Measurements from ENCODE around the gene FNDC8. TPM values are rescaled to one million over a fixed set of nuclear protein-coding genes. Genes with fewer than 3 reads are reported as not detected.
"Not testable (repeated sequence)": the region's sequence is repeated elsewhere in the genome, so short reads cannot be mapped to it uniquely, and the experiment has no call there.

FNDC8 gene
- total RNA-seq, 1 experiment from 2014 or later: not detected

- no peak for DNase-seq
- Mint-ChIP-seq H3K36me3 (ENCODE audit: insufficient read depth, unreplicated experiment) (no peaks in the 10 kb centered on the region), H3K4me3 (ENCODE audit: low read depth, unreplicated experiment) (no peak overlapping the region), H3K27me3 (ENCODE audit: unreplicated experiment) (peaks cover 29% of the 10 kb centered on the region), H3K4me1 (ENCODE audit: low read depth, unreplicated experiment) (no peaks in the 10 kb centered on the region), H3K9me3 (ENCODE audit: low read depth, unreplicated experiment) (no peaks in the 10 kb centered on the region), H3K27ac (ENCODE audit: unreplicated experiment) (no peak overlapping the region)
- no TSS peak for BruUV-seq (replicated peaks)
- intact Hi-C loops (cut with micrococcal nuclease; ENCODE audit: unreplicated experiment): loop anchor here (5.0 to 10.0 kb wide), 2 partner anchors 140 to 572 kb away; no protein-coding TSS in a partner anchor
- CTCF ChIA-PET: interaction anchor here (0.6 to 0.9 kb wide), 3 partner anchors 9 to 700 kb away, joined by 3 to 9 read pairs (median 4); no protein-coding TSS in a partner anchor
- TF ChIP-seq CTCF (IDR thresholded peaks at IDR 0.05; ENCODE audit: unreplicated experiment): no peak
Measured at GRCh38 chr17:35174835-35175334, 53.5 kb downstream of the FNDC8 start.

GRCh38 chr17:35175638-35176415 lies 54.4 kb downstream of the FNDC8 start:
- intact Hi-C loops (cut with micrococcal nuclease; ENCODE audit: unreplicated experiment): loop anchor here (10.0 kb wide), 1 partner anchor 139 kb away; no protein-coding TSS in a partner anchor
- Mint-ChIP-seq H3K4me3 (ENCODE audit: low read depth, unreplicated experiment) (no peak overlapping the region), H3K36me3 (ENCODE audit: insufficient read depth, unreplicated experiment) (no peaks in the 10 kb centered on the region), H3K9me3 (ENCODE audit: low read depth, unreplicated experiment) (no peaks in the 10 kb centered on the region), H3K4me1 (ENCODE audit: low read depth, unreplicated experiment) (no peaks in the 10 kb centered on the region), H3K27ac (ENCODE audit: unreplicated experiment) (no peak overlapping the region), H3K27me3 (ENCODE audit: unreplicated experiment) (peaks cover 25% of the 10 kb centered on the region)
- CTCF ChIA-PET: no interaction called here
- DNase-seq: no peak
- no TSS peak for BruUV-seq (replicated peaks)
- TF ChIP-seq CTCF (IDR thresholded peaks at IDR 0.05; ENCODE audit: unreplicated experiment): no peak

GRCh38 chr17:35176897-35177296 lies 55.5 kb downstream of the FNDC8 start:
- no TSS peak for BruUV-seq (replicated peaks)
- Mint-ChIP-seq H3K27me3 (ENCODE audit: unreplicated experiment) (peaks cover 28% of the 10 kb centered on the region), H3K27ac (ENCODE audit: unreplicated experiment) (no peak overlapping the region), H3K4me3 (ENCODE audit: low read depth, unreplicated experiment) (no peak overlapping the region), H3K9me3 (ENCODE audit: low read depth, unreplicated experiment) (no peaks in the 10 kb centered on the region), H3K36me3 (ENCODE audit: insufficient read depth, unreplicated experiment) (no peaks in the 10 kb centered on the region), H3K4me1 (ENCODE audit: low read depth, unreplicated experiment) (no peaks in the 10 kb centered on the region)
- CTCF ChIA-PET: no interaction called here
- intact Hi-C loops (cut with micrococcal nuclease; ENCODE audit: unreplicated experiment): loop anchor here (10.0 kb wide), 1 partner anchor 138 kb away; no protein-coding TSS in a partner anchor
- DNase-seq: no peak
- no peak for TF ChIP-seq CTCF (IDR thresholded peaks at IDR 0.05; ENCODE audit: unreplicated experiment)

- BruUV-seq (replicated peaks); H3K4me1 Mint-ChIP-seq (ENCODE audit: low read depth, unreplicated experiment); H3K9me3 Mint-ChIP-seq (ENCODE audit: low read depth, unreplicated experiment); H3K4me3 Mint-ChIP-seq (ENCODE audit: low read depth, unreplicated experiment); H3K36me3 Mint-ChIP-seq (ENCODE audit: insufficient read depth, unreplicated experiment); CTCF ChIA-PET; DNase-seq; H3K27ac Mint-ChIP-seq (ENCODE audit: unreplicated experiment): not testable (repeated sequence)
- H3K27me3 Mint-ChIP-seq (ENCODE audit: unreplicated experiment): peaks cover 45% of the 10 kb centered on the region
- intact Hi-C loops (cut with micrococcal nuclease; ENCODE audit: unreplicated experiment): loop anchor here (10.0 kb wide), 1 partner anchor 135 kb away; no protein-coding TSS in a partner anchor
Measured at GRCh38 chr17:35179379-35179778, 58.0 kb downstream of the FNDC8 start.

Other genes with a start within 250 kb of the FNDC8 start
- 0.52 and 2.2 TPM in 2 replicates for gene CCT6B, start 160.2 kb upstream of the FNDC8 start, total RNA-seq (2022)
- gene ZNF830, start 160.1 kb upstream of the FNDC8 start, total RNA-seq (2022): 14.6 and 18.9 TPM in 2 replicates
- 25.8 and 30.0 TPM in 2 replicates for gene LIG3, start 141.1 kb upstream of the FNDC8 start, total RNA-seq (2022)
- gene RFFL, start 57.9 kb upstream of the FNDC8 start, total RNA-seq (2022): 29.2 and 35.8 TPM in 2 replicates
- 16.8 and 17.1 TPM in 2 replicates for gene RAD51D, start 1.8 kb upstream of the FNDC8 start, total RNA-seq (2022)
- gene NLE1, start 20.7 kb downstream of the FNDC8 start, total RNA-seq (2022): 30.0 and 33.1 TPM in 2 replicates
- not detected in 2 replicates for gene UNC45B, start 26.2 kb downstream of the FNDC8 start, total RNA-seq (2022)
- gene SLC35G3, start 72.8 kb downstream of the FNDC8 start, total RNA-seq (2022): not detected in 2 replicates
- 104 and 141 TPM in 2 replicates for gene SLFN5, start 121.5 kb downstream of the FNDC8 start, total RNA-seq (2022)